ENCODE measurements around the gene CDH23.

GRCh38 chr10:71638064-71638821 lies 241.5 kb downstream of the CDH23 start:
- TF ChIP-seq POLR2A (IDR thresholded peaks at IDR 0.05; ENCODE audit: low read length), result no peak
- TF ChIP-seq REST (IDR thresholded peaks at IDR 0.05), result no peak
- TF ChIP-seq RARB (CRISPR knock-in tag; IDR thresholded peaks at IDR 0.05), result no peak

Data from A549 (cell line).